GM10248 (cell line): Measurements from ENCODE around the gene FBF1.
"Not testable (repeated sequence)": the region's sequence is repeated elsewhere in the genome, so short reads cannot be mapped to it uniquely, and the experiment has no call there.

Experiments used
- CTCF ChIA-PET: fragments of 300-600 bp; sonication (Branson Sonifier 250); formaldehyde crosslinking; extraction: SDS; loops from one replicate; lab custom pipeline; 2021; ENCODE audit warnings: antibody characterized with exemption; lab: Yijun Ruan, JAX
- POLR2A ChIA-PET: fragments of 350-650 bp; sonication (Branson Sonifier 250); formaldehyde crosslinking; extraction: SDS; loops from one replicate; lab custom pipeline; 2020; ENCODE audit warnings: antibody characterized with exemption; lab: Yijun Ruan, JAX
- DNase-seq: peaks from one replicate; pipeline ENCODE4 v3.0.0; 2012; ENCODE audit errors: extremely low spot score
- CTCF ChIP-seq: IDR thresholded peaks from 2 replicates; pipeline ENCODE4 v1.5.1; 2012; ENCODE audit warnings: mild to moderate bottlenecking, low read depth; ENCODE audit errors: extremely low read depth, missing control alignments, control extremely low read depth

The FBF1 gene

GRCh38 chr17:75873587-75874322 is 67.1 kb downstream of the FBF1 start:
- no peak for DNase-seq
- ChIA-PET CTCF (interaction anchor here (1.0 to 7.5 kb wide), 5 partner anchors 9 to 31 kb away, joined by 3 to 89 read pairs (median 5); partner anchors contain the start of gene WBP2), POLR2A (no interaction called here)
- TF ChIP-seq CTCF, result no peak

GRCh38 chr17:75872434-75873351 is 68.1 kb downstream of the FBF1 start:
- CTCF ChIA-PET, result interaction anchor here (1.0 to 7.5 kb wide), 6 partner anchors 8 to 27 kb away, joined by 3 to 89 read pairs (median 4); partner anchors contain the start of gene WBP2
- no peak for DNase-seq

GRCh38 chr17:75870228-75870627 is 70.6 kb downstream of the FBF1 start:
- CTCF ChIA-PET, result interaction anchor here (1.1 to 7.5 kb wide), 2 partner anchors 8 to 12 kb away, joined by 4 to 89 read pairs; partner anchors contain the start of genes TRIM47 and WBP2
- POLR2A ChIA-PET, DNase-seq: not testable (repeated sequence)

More at GRCh38 chr17:75872434-75873351, 68.1 kb downstream of the FBF1 start:
- TF ChIP-seq CTCF, result no peak
- POLR2A ChIA-PET, result interaction anchor here (0.5 to 1.1 kb wide), 2 partner anchors 22 to 94 kb away, joined by 3 to 4 read pairs; no protein-coding TSS in a partner anchor

GRCh38 chr17:75869282-75870141 is 71.3 kb downstream of the FBF1 start:
- ChIA-PET CTCF (interaction anchor here (1.1 to 7.5 kb wide), 2 partner anchors 9 to 11 kb away, joined by 4 to 89 read pairs; partner anchors contain the start of genes TRIM47 and WBP2), POLR2A (no interaction called here)
- no peak for TF ChIP-seq CTCF
- no peak for DNase-seq

- CTCF ChIA-PET, result interaction anchor here (2.7 kb wide), 1 partner anchor 9 kb away, joined by 14 read pairs; the partner anchor contains the start of gene TRIM47
- POLR2A ChIA-PET, DNase-seq: not testable (repeated sequence)
Measured at GRCh38 chr17:75868730-75869281, 72.0 kb downstream of the FBF1 start.

- CTCF ChIA-PET, result interaction anchor here (0.7 to 2.3 kb wide), 8 partner anchors 8 to 115 kb away, joined by 3 to 7 read pairs (median 4); partner anchors contain the start of gene TRIM65
- POLR2A ChIA-PET, result interaction anchor here (0.6 to 1.0 kb wide), 2 partner anchors 86 to 467 kb away, joined by 3 to 5 read pairs; a partner anchor contains a TSS
- DNase-seq, result not testable (repeated sequence)
Measured at GRCh38 chr17:75865404-75866188, 75.2 kb downstream of the FBF1 start.

- ChIA-PET POLR2A (interaction anchor here (0.6 to 1.0 kb wide), 4 partner anchors 10 to 466 kb away, joined by 3 to 5 read pairs (median 3); partner anchors contain the start of gene WBP2), CTCF (interaction anchor here (0.6 to 2.3 kb wide), 13 partner anchors 9 to 114 kb away, joined by 3 to 7 read pairs (median 3); partner anchors contain the start of gene TRIM65)
- not testable (repeated sequence) for DNase-seq
Measured at GRCh38 chr17:75864887-75865286, 76.0 kb downstream of the FBF1 start.
